GM20431 (cell line): ENCODE results near the gene ALOXE3.

Experiments
- in situ Hi-C: fragments of 300-500 bp; cut with MseI, MboI; formaldehyde crosslinking; loops from one replicate; pipeline ENCODE4 v1.15.0; 2020; ENCODE audit warnings: low sequenced_read_pairs; ENCODE audit not compliant: unreplicated experiment

ALOXE3 gene

DNA sequence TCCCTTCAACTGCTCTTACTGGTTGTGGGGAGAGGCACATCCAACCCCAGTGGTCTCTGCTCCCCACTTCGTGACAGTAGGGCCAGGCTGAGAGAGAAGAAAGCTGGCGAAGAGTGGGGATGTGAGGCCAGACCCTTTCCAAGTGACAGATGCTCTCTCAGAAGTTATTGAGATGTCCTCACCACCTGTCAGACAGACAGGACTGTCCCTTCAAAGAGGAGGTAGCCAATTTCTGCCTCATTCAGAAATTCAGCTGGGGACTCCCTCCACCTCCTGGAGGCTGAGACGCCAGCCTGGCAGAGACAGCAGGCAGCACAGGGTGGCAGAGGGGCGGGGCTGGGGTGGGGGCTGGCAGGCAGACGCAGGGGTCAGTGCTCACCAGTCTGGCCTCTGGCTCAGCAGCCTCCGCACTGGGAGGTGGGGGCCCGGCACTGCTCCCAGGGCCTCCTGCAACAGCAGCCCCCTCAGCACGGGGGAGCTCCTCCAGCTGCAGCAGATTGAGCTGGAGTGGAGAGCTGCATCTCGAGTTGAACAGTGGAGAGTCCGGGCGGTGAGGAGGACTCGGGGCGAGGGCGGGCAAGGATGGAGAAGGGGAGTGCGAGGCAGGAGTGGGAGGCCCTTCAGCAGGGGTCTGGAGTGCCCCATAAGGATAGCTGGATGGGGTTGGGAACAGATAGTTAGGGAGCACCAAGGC, 24.7 kb upstream of the ALOXE3 start:
- in situ Hi-C loops, result no loop called here

DNA sequence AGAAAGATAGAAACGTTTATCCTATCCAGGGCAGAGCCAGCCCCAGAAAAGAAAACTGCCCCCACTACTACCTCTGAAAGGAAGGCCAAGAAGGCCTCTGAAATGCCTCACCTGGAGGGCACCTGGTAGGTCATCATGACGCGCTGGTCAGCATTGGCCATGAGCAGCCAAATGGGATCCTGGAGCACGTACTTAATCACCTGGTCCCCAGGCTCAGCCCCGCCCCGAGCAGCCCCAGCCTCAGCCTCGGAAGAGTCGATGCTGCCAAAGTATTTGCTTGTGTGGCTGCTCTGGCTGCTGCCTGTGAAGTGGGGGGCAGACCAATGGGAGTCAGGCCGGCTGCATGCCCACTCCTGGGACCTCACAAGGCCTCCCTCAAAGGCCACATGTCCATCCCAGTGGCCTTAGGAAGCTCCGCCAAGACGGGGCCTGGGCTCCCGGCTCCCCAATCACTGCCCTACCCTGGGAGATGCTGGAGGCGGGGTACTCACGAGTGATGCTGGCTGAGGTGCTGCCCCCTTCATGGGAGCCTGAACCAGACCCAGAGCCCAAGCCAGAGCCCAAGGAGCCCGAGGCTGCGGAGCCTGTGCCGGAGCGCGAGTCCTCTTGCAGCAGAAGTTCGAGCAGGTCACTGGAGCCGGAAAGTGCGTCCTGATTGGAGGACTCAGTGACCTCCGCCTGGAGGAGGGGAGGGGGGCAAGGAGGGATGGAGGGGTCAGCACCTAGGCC, 24.0 kb upstream of the ALOXE3 start:
- in situ Hi-C loops, result no loop called here

DNA sequence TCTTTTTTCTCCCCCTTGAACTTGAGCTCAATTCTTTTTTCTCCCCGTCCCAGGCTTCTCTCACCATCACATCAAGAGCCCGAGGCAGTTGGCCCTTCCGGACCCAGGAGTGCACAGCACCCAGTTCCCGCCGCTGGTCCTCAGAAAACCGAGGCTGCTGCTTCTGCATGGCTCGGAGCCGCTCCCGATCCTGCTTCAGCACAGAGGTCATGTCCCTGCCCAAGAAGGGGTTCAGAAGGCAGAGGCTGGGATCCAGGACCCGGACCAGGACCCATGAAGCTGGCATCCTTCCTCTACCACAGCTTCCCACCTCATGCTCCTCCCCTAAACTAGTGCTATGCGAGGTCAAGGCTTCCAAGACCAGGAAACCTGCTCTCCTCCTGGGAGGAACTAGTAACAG, 23.4 kb upstream of the ALOXE3 start:
- in situ Hi-C loops, result no loop called here

DNA sequence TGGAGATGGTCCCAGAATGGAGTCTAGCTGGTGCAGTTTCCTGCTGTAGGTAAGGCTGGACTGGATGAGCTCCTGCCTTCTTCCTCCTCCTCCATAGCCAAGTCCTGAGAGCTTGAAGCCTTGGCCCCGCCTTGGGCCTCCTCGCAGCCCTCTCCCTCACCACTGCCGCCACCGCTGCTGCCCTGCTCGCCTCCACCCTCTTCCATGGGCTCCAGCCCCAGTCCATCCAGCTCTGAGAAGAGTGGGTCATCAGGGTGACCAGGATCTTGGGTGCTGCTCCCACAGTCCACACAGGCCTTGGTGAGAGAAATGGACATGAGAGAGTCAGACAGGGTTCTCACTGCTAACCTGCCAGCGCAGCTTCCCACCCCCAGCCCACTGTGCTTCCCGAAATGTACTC, 22.7 kb upstream of the ALOXE3 start:
- in situ Hi-C loops, result no loop called here

DNA sequence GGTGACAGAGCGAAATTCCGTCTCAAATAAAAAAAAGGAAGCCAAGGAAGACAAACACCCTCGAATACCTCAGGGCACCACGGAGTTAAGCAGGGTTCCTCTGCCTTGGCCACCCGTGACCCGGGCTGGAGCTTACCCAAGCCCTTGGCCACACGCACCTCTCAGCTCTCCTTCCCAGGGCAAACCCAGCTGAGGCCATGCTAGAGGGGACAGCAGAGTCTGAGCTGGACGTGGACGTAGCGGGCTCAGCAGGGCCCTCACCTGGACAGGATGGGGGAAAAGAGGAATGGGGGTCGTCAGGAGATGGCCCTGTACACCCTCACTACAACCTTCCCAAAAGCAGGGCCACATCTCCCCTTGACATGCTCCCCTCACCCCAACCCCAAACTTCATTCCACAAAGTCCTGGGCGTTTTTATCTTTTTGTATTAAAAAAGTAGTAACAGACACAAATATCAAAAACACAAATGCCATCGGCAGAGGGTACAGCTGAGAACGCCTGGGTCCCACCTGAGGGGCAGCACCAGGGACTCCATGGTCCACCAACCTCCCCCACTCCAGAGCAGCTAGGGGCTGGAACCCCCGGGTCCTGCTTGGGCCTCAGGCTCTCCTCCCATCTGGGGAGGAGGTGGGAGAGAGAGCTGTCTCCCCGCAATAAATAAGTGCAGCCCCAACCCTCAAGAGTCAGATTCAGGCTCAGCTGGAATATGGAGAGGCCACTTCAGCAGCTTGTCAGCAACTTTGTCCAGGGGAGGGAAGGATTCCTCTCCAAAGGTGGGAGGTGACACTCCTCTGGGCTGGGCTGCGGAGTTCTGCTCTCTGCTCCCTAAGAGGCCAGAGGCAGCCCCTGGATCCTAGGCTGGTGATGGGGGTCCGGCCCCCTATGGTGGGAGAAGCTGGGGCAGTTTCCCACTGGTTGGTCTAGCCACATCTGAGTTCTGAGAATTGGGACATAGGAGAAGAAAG, 22.0 kb upstream of the ALOXE3 start:
- in situ Hi-C loops, result no loop called here

DNA sequence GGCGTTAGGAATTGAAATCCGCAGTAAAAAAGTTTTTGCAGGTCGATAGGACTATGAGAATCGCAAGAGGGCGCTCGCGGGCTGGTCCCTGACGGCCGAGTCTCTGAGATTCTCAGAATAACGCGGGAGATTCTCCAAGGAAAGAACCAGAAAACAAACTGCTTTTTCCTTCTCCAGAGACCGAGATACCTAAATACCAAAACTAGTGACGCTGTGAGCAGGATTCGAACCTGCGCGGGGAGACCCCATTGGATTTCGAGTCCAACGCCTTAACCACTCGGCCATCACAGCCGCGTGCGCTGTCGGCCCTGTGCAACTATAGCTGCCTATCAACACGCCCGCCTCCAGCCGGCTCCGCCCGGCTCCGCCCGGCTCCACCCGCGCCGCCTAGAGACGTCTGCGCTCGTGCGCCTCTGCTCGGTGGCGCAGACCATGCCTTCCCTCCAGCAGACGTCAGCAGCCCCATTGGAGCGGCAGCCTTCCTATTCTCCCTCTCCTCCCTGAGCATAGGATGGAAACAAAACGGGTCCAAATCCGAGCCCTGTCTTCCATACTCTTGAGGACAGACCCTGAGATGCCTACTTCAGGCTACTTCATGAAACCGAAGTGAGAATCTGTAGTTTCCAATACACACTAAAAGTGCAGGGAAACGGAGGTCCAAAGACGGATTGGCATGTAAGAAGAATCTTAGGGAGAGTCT, 20.5 kb upstream of the ALOXE3 start:
- in situ Hi-C loops, result no loop called here

DNA sequence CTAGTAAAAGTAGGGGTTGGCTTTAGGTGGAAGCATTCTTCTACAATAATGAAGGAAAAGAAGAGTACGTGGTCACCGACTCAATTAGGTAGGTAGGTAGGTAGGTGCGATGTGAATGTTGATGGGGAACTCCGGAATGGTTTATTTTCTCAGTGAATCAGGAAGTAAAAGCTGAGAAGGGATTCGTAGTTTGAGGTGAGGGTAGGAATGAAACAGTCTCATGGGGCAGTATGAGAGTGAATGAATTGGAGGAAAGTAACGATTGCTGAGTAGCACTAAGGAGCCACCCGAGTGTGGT, 20.0 kb upstream of the ALOXE3 start:
- in situ Hi-C loops, result no loop called here

DNA sequence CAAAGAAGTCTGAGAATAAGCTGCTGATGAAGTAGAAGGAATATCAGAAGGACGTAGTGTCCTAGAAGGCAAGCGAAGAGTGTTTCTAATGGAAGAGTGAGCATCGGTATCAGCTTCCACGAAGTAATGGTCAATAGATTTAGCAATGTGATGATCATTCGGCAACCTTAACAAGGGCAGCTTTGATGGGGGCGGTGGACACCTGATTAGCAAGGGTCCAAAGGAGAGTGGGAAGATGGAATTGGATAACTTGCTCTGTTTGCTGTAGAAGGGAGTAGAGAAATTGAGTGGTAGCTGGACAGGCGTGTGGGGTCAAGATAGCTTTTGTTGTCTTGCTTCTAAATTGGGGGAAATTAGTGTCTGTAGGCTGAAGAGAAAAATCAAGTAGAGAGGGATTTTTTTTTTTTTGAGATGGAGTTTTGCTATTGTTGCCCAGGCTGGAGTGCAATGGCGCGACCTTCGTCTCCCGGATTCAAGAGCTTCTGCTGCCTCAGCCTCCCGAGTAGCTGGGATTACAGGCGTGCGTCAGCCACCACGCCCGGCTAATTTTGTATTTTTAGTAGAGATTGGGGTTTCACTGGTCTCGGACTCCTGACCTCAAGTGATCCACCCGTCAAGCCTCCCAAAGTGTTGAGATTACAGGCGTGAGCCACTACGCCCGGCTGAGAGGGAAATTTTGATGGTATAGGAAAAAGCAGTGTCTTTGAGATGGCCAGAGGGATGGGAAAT, 19.5 kb upstream of the ALOXE3 start:
- in situ Hi-C loops, result no loop called here

DNA sequence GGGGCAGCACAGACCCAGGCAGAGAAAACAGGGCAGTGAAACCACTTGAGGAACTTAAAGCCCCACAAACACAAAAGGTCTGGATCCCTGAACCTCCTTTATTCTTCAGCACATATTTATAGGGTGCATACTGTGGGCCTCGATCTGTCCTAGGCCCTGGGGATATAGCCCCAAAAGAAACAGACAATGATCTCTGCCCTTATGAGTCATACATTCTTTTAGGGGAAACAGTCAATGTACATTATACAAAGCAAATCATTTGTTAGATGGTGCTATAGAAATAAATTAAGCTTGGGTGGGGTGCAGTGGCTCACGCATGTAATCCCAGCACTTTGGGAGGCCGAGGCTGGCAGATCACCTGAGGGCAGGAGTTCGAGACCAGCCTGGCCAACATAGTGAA, 15.6 kb upstream of the ALOXE3 start:
- in situ Hi-C loops, result no loop called here

DNA sequence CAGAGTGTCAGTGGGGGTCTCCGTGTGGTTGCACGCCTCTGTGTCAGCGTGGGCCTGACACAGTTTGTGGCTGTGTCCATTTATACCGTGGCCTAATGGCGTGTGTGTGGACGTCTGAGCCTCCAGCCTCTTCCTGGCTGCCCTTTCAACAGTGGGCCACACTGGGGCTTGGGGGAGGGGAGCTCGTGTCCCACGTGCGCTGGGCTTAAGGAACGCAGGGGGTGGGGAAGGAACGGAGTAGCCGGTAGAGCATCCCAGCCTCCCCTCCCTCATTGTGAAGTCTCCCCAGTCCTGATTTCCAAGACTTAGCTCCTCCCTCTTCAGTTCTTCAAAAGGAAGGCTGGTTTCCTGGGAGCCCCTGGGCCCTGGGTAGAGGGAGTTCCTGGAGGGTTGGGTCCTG, 15.1 kb upstream of the ALOXE3 start:
- in situ Hi-C loops, result no loop called here

DNA sequence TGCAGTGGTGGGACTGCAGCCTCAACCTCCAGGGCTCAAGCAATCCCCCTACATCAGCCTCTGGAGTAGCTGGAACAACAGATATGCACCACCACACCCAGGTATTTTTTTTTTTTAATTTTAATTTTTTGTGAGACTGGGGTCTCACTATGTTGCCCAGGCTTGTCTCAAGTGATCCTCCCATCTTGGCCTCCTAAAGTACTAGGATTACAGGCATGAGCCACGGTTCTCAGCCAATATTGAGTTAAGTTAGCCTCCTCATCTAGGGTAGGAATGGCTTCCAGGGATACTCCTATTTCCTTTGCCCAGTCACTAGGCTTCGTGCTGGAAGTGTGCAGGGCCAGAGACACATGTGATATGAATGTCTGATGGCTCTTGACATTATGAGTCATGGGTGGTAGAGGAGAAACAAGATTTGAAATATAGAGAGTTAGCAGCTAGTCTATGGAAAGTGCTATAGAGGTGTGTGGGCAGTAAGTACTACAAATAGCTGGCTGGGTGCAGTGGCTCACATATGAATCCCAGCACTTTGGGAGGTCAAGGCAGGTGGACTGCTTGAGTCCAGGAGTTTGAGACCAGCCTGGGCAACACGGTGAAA, 13.6 kb upstream of the ALOXE3 start:
- in situ Hi-C loops, result no loop called here

DNA sequence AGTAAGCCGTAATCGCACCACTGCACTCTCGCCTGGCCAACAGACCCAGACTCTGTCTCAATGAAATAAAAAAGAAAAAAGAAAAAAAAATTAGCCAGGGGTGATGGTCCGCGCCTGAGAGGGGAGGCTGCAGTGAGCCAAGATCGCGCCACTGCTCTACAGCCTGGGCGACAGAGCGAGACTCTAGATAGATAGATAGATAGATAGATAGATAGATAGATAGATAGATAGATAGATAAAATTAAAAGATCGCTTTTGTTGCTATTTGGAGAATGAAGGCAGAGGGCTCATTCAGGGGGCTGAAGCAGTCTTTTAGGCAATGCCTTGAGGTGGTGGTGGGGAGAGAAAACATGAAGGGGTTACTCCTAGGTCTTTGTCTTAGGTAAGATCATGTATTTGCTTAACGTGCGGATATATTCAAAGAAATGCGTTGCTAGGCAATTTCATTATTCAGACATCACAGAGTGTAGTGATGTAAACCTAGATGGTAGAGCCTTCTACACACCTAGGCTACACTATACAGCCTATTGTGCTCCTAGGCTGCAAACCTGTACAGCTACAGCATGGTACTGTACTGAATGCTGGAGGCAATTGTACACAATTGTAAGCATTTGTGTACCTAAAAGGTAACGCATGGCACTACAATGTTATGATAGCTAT, 9.9 kb upstream of the ALOXE3 start:
- in situ Hi-C loops, result no loop called here

DNA sequence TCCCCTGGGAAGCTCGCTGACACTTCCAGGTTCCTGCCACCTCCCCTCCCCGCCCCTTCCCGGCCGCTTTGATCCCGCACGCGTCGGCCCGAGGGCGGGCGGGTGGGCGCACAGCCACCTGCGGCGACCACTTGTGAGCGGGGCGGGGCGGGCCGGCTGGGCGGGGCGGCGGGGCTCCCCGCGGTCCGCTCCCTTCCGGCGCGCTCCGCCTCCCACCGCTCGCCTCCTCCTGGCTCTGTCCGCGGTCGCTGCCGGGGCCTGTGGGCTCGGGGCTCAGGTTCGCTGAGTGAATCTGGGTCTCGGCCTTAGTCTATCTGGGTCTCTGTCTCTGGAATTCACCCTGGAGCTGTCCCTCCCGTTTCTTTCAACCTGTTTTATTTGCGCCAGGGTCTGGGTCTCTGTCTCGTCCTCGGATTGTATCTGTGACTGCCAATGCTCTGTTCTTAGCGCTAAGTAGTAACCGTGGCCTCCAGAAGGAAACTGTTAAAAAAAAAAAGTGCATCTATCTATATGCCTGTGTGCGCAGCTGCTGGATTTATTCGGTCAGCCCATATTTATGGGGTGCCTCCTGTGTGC, 8.3 kb upstream of the ALOXE3 start:
- in situ Hi-C loops, result no loop called here

DNA sequence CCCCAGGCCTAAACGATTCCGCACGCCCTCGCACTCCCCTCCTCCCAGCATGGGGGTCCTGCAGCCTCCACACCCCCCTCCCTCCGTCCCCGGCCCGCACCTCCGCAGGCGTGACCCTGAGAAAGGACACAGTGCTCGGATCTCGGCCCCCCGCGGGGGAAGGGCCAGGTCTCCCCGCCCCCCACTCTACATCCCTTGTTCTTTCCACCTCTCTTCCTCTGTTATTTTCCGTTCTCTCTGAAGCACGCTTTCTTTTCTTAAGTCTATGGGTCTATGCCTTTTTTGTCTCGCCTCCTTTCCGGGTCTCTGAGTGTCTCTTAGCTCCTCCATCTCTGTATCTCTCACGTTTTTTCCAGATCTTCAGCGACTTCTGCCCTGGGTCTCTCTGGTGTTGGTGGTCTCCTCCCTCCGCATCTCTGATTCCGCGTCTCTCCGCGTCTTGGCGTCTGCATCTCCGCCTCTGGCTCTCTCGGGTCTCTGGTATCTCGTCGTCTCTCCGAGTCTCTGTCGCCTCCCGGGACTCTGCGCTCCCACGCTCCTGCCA, 7.7 kb upstream of the ALOXE3 start:
- in situ Hi-C loops, result no loop called here

DNA sequence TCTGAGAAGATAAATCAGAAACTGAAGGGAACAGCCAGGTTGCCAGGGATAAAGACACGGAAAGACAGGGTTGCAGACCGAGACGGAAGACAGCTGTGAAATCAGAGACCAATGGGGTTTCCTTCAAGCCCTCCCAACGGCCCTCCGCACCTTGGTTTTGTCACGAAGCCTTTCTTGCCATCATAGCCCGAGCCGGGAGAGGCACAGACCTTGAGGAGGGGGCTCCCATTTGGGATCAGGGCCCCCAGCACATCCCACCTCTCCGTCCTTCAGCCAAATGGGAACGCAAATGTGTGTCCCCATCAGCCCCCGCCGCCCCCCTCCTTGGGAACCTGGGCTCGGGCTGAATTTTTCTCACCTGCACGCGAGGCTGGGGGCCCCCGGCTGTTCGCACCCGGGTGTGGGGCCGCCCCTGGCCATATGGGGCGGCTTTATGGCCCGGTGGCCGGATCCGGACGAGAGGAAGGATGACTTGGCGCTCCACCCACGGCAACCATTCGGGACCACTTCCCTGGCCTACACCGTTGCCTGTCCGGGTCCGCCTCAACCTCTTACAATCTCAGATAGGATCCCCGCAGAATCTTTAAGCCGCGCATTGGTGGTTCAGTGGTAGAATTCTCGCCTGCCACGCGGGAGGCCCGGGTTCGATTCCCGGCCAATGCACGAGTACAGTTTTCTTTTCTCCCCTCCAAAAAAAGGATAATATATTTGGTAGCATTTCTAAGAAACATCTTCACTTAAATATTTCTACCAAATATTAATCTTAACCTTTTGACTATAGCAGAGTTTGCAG, 7.0 kb upstream of the ALOXE3 start:
- in situ Hi-C loops, result no loop called here

DNA sequence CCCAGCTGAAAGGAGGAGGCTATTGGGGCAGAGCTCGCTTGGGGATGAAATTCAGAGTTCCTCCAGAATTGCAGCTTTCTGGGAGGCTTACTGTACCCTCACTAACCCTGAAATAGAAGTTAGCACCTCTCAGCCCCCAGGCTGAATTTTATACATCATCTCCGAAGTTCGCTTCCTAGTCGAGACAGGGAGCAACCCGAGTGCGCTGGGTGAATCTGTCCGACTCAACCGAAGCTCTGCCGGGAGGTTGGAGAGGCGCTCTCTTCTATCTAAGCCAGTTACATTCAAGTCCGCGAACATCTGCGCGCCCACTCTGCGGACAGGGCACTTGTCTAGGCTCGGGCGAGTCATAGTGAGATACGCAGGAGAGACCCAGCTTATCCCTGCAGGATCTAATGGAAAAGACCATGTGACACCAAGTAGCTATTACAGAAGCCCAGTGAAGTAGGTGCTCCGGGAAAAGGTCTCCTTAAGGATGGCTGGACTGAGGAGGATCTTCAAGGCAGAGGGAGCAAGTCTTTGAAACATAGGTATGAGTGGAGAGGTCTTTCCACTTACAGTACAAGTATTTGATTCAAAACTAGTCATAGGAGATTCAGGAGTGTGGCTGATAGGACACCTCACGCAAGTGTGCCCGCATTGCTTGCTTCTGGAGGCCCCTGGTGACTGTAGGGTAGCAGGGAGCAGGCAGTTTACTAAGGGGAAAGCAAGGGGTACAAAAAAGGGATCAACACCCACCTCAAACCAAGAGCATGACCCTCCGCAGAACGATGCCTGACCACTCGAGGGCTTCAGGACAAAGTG, 6.2 kb upstream of the ALOXE3 start:
- in situ Hi-C loops, result no loop called here
